NCI-H1436 treated with DMSO at 0.1 percent for 48 hours (cell line): ENCODE results near the gene TTF2.

Source experiments
- DNase-seq: peaks from one replicate; lab custom pipeline; 2025; lab: John Stamatoyannopoulos, UW

The TTF2 gene

DNA sequence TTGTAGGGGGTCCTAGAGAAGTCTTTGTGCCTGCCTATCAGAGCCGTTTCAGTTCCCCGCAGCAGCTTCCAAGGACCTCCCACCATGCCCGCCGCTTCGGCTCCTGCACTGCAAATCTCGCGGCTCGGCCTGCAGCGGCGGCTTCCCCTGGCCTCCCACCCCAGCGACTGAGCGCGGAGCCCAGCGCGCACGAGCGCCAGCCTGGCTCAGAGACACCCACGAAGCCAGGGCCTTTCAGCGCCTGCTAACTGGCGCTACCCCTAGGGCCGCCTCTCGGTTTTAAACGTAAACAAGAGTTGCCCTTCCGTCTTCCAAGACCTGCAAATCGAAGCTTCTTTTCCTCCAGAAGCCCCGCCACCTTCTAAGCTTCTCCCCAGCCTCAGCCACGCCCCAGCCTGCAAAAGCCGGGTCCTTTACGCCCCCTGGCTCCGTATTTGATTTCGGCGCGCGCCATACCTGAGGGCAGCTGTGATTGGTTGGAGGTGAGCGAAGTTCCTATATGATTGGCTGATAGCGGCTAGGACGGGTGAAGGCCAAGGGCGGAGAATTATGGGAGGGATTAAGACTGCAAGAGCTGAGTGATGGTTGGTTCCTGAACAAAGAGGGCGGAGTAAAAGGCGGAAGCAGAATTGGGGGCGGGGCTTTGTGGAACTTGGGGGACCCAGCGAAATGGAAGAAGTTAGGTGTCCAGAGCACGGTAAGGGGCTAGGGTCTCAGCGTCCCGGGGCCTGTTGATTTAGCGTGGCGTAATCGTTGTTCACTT is at the start of gene TTF2:
Gene TTF2 (plus strand): TSS at position 649 of the 763 bp plus-strand sequence. CDS start 21 bp downstream, at position 670.
- peak; percentile 96 for DNase-seq

DNA sequence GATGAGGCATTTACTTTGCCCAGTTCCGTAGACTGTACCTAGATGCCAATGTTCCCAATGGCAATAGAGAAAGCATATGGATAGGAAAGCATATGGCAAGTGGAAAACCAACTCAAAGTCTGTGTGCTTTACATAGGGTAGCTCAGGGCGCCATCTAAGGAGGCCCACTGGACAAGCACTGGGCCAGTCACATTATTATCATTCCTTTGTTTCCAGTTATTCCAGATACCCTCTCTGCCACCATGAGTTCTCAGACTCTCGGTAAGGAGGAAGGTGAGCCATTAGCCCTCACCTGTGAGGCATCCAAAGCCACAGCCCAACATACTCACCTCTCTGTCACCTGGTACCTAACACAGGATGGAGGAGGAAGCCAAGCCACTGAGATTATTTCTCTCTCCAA is 48.8 kb upstream of the TTF2 start:
- DNase-seq: no peak

- DNase-seq: no peak
These were observed 46.7 kb upstream of the TTF2 start for GRCh38 chr1:117013309-117013858.

DNA sequence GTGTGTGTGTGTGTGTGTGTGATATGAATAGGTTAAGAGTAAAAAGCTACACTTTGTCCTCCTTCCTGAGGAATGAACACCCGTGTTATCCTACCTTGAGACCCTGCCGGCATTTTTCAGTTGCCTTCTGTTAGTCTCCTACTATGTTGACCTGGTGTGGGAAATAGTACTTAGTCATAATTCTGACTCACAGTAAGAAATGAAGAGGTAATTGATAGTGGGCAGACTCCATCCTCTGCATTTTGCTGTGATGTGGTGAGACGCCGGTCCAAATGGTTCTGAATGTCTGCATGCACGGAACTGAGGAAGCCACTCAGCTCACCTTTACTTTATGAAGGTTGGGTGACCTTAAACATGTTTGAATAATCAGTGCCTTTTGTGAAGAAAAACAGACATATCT is 45.9 kb upstream of the TTF2 start:
- no peak for DNase-seq

DNA sequence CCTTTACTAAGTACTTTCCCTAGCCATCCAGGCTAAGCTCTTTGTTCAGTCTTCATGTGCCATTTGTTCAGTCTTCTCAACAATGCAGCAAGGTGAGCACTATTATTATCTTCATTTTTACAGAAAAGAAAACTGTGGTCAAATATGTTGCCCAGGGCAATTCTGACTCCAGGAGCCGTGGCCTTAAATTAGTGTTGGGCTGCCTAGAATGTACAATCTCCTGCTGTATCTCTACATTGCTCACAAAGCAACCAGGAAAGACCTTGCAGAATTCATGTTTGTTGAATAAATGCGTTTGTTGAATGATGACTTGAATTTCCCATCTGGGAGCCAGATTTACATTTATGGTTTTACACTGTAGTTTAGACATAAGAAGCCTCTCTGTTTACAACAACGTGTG is 44.4 kb upstream of the TTF2 start:
- DNase-seq: no peak

DNA sequence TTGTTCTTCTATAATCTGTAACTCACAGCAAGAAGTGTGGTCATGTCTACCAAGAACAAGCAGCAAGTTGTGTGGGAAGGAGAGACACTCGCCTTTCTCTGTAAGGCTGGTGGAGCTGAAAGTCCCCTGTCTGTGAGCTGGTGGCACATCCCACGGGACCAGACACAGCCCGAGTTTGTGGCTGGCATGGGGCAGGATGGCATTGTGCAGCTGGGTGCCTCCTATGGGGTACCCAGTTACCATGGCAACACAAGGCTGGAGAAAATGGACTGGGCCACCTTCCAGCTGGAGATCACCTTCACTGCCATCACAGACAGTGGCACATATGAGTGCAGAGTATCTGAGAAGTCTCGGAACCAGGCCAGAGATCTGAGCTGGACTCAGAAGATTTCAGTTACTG is 43.1 kb upstream of the TTF2 start:
- DNase-seq: no peak

DNA sequence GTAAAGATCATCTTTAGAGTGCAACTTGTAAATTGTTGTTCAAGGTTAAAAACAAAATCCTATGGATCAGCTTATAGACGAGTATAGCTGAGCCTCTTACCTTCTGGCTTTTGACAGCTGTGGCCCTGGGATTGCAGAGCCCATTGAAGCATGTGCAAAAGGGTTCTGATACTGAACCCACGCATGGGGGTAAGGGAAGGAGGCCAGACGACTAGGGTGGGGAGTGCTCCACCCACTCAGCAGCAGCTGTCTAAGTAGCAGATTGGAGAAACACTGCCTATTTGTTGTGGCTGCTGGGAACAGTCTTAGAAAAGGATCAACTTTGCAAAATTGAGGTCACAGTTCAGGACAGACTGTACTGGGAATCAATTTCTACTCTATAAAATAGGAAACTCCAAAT is 42.5 kb upstream of the TTF2 start:
- no peak for DNase-seq

GRCh38 chr1:117020526-117021156 is 39.5 kb upstream of the TTF2 start:
- DNase-seq: no peak

- no peak for DNase-seq
These were observed 38.0 kb upstream of the TTF2 start for GRCh38 chr1:117022114-117022513.

GRCh38 chr1:117025568-117025967 is 34.6 kb upstream of the TTF2 start:
- DNase-seq: no peak

DNA sequence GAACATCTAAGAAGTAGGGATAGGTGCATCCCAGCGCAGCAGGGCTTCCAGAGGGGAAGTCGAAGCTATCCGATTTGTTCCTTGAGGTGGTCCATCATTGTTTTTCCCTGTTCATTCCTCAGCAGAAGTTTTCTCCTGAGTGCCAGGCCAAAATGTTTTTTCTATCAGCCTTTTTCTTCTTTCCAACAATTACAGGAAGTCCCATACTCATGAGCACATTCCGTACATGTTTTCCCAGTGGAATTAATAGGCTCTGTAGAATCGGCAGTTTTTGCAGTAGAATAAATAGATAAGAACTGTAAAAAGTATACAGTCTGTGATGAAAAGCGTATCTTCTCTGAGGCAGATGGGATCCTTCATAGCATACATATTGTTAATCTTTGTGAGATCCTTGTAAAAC is 33.8 kb upstream of the TTF2 start:
- no peak for DNase-seq

DNA sequence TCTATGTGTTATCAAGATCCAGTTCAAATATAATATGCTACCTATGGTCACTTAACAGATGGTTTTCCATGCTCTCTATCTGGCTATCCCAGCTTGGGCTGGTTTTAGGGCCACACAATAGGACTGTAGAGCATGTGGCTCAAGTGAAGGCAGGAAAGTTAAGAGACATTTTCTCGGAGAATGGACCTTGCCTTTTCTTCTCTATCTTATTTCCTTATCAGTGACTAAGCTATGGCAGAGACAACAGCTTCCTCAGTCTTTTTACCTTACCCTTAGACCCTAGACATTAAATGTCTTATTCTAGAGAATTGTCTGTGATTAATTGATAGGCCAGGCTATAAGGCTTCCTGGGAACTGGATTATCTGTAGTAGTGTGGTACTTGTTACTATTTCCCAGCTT is 30.4 kb upstream of the TTF2 start:
- DNase-seq: no peak

DNA sequence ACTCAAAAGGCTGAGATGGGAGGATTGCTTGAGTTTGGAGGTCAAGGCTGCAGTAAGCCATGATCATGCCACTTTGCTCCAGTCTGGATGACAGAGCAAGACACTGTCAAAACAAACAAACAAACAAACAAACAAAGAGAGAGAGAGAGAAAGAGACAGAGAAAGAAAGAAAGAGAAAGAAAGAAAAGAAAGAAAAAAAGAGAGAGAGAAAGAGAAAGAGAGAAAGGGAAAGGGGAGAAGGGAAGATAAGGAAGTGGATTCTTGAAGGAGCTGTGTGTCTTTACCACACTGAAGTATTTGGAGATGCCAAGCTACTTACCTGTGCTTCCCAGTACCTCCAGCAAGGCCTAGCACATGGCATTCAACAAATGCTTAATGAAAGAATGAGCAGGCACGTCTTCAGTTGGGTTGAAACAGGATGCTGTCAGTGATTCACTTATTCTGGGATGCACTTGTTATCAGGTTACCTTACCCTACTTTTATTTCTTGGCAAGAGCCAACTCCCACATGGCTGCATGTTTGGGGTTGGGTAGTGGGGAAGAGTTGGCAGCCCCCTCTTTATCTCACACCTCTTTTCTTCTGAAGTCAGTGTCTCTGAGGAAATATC is 29.8 kb upstream of the TTF2 start:
- DNase-seq: no peak

- no peak for DNase-seq
These were observed 27.9 kb upstream of the TTF2 start for GRCh38 chr1:117032266-117032665.

- no peak for DNase-seq
These were observed 27.2 kb upstream of the TTF2 start for GRCh38 chr1:117032681-117033539.

DNA sequence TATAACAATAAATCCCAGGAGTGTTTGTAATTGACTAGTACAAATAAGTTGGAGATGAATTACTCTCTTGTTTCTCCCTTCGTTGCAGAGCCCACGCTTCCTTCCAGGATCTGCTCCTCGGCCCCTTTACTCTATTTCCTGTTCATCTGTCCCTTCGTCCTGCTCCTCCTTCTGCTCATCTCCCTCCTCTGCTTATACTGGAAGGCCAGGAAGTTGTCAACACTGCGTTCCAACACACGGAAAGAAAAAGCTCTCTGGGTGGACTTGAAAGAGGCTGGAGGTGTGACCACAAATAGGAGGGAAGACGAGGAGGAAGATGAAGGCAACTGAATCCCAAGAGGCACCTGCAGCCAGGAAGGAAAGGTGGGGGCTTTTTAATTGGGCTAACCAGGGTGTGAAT is 26.4 kb upstream of the TTF2 start:
- DNase-seq: no peak

GRCh38 chr1:117034791-117035290 is 25.3 kb upstream of the TTF2 start:
- DNase-seq: no peak

GRCh38 chr1:117036018-117036461 is 24.1 kb upstream of the TTF2 start:
- no peak for DNase-seq

DNA sequence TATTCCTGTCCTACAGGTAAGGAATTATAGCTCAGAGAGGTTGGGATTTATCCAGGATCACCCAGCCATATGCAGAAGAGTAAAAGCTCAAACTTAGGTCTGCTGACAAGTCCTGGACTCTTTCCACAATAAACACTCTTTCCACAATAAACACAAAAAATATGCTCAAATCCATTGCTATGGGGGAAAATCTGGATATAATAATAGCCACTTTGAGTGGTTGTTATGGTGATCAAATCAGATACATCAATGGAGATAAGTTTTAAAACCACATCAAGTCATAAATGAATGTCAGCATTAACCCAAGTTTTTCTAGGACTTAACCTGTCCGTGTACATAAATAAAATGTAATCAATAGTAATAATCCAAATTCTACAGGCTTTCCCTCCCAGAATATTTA is 22.3 kb upstream of the TTF2 start:
- no peak for DNase-seq

GRCh38 chr1:117038236-117038635 is 21.9 kb upstream of the TTF2 start:
- no peak for DNase-seq

- no peak for DNase-seq
These were observed 15.9 kb upstream of the TTF2 start for GRCh38 chr1:117044217-117044616.

DNA sequence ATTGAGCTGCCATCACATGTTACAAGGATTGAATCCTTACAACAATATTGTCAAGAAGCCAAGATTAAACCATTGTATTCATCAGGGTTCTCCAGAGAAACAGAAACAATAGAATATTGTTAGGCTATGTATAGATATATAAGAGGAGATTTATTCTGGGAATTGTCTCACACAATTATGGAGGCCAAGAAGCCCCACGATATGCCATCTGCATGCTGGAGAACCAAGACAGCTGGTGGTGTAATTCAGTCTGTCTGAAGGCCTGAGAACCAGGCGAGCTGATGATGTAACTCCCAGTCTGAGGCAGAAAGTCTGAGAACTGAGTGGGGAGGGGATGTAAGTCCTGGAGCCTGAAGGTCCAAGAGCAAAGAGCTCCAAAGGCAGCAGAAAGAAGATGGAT is 14.5 kb upstream of the TTF2 start:
- no peak for DNase-seq
